GM10266 (cell line): Measurements from ENCODE around the gene TRMT10B.

Source experiments
- DNase-seq: peaks from one replicate; pipeline ENCODE4 v3.0.0; 2012; ENCODE audit errors: extremely low spot score
- CTCF ChIP-seq: IDR thresholded peaks from 2 replicates; pipeline ENCODE4 v1.5.1; 2012; ENCODE audit warnings: mild to moderate bottlenecking, low read depth; ENCODE audit not compliant: control insufficient read depth, insufficient read depth; ENCODE audit errors: missing control alignments

The TRMT10B gene

GRCh38 chr9:37769995-37770394, 16.4 kb downstream of the TRMT10B start:
- DNase-seq: no peak
- TF ChIP-seq CTCF: no peak

- TF ChIP-seq CTCF: no peak
- DNase-seq: no peak
Observed at GRCh38 chr9:37775216-37775919, 21.8 kb downstream of the TRMT10B start.

- no peak for TF ChIP-seq CTCF
- DNase-seq: no peak
Observed at GRCh38 chr9:37776328-37776727, 22.7 kb downstream of the TRMT10B start.

- DNase-seq: no peak
- no peak for TF ChIP-seq CTCF
Observed at GRCh38 chr9:37778534-37778933, 24.9 kb downstream of the TRMT10B start.

- no peak for DNase-seq
- no peak for TF ChIP-seq CTCF
Observed at GRCh38 chr9:37784291-37784615, 30.6 kb downstream of the TRMT10B start.

- no peak for TF ChIP-seq CTCF
- DNase-seq: peak; percentile 91
Observed at GRCh38 chr9:37784616-37785483, 31.2 kb downstream of the TRMT10B start, which contains the start of gene EXOSC3. Gene EXOSC3 (minus strand): TSS chr9:37785064. CDS start chr9:37785044, 20 bp downstream.

- no peak for DNase-seq
- no peak for TF ChIP-seq CTCF
Observed at GRCh38 chr9:37787059-37787458, 33.5 kb downstream of the TRMT10B start.
